Suppressor macrophage treated with lipopolysaccharide for 4 hours (primary cell): ENCODE data around the gene IZUMO4.

Experiments used
- DNase-seq: peaks from one replicate; pipeline ENCODE4 v3.0.0-alpha.2; 2020

The IZUMO4 gene

GRCh38 chr19:2059422-2060201 is 37.1 kb upstream of the IZUMO4 start:
- no peak for DNase-seq

GRCh38 chr19:2060884-2061494 is 35.7 kb upstream of the IZUMO4 start:
- peak; percentile 70 for DNase-seq

- DNase-seq: peak; percentile 100
Observed at GRCh38 chr19:2061495-2062388, 35.0 kb upstream of the IZUMO4 start.

DNA sequence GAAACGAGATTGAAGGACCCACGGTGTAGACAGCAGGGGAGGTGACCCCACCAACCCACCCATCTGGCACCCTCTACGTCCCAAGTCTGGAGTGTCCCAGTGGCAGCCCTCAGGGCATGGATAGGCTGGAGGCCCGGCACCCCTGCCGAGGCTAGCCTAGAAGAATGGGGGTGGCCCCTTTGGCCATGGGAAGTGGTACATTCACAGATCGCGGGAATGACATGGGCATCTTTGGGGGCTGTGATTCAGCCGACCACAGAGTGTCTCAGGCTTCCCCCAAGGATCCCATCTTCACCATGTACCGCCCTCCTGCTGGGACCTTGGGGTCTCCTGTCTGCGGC is 34.4 kb upstream of the IZUMO4 start:
- DNase-seq: no peak

- no peak for DNase-seq
Observed at GRCh38 chr19:2062770-2063169, 33.9 kb upstream of the IZUMO4 start.

GRCh38 chr19:2063824-2064223 is 32.9 kb upstream of the IZUMO4 start:
- DNase-seq: no peak

- no peak for DNase-seq
Observed at GRCh38 chr19:2064395-2064787, 32.3 kb upstream of the IZUMO4 start.

GRCh38 chr19:2064788-2065524 is 31.8 kb upstream of the IZUMO4 start:
- no peak for DNase-seq

DNA sequence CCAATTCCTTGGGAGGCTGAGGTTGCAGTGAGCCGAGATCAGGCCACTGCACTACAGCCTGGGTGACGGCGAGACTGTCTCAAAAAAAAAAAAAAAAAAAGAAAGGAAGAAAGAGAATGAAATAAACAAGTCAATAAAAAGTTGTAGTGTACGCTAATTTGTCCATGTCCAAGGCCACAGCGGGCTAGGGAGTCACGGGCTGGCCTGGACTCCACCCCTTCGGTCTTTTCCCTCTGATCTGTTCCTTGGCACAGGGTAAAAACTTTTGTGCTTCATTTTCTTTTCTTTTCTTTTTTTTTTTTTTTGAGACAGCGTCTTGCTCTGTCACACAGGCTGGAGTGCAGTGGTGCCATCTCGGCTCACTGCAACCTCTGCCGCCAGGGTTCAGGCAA is 26.3 kb upstream of the IZUMO4 start:
- no peak for DNase-seq

- DNase-seq: no peak
Observed at GRCh38 chr19:2070986-2071673, 25.6 kb upstream of the IZUMO4 start.

GRCh38 chr19:2072757-2073551 is 23.8 kb upstream of the IZUMO4 start:
- no peak for DNase-seq

- no peak for DNase-seq
Observed at GRCh38 chr19:2076526-2076944, 20.2 kb upstream of the IZUMO4 start.

DNA sequence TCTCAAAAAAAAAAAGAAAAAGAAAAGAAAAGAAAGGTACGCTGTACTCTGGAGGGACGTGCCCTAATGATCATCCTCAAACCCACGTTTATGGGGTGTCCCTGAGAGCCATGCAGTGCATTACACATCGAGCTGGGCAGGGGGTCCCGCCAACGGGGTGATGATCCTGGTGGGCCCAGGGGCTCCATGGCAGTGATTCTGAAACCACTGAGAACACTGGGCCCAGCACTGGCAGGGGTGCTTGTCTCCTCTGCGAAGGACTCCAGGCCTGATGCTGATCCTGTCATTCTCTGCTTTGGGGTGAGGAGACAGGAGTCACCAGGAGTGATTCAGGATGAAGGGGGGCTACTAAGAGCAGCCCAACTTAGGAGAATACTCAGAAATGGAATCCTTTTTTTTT is 19.3 kb upstream of the IZUMO4 start:
- DNase-seq: no peak

DNA sequence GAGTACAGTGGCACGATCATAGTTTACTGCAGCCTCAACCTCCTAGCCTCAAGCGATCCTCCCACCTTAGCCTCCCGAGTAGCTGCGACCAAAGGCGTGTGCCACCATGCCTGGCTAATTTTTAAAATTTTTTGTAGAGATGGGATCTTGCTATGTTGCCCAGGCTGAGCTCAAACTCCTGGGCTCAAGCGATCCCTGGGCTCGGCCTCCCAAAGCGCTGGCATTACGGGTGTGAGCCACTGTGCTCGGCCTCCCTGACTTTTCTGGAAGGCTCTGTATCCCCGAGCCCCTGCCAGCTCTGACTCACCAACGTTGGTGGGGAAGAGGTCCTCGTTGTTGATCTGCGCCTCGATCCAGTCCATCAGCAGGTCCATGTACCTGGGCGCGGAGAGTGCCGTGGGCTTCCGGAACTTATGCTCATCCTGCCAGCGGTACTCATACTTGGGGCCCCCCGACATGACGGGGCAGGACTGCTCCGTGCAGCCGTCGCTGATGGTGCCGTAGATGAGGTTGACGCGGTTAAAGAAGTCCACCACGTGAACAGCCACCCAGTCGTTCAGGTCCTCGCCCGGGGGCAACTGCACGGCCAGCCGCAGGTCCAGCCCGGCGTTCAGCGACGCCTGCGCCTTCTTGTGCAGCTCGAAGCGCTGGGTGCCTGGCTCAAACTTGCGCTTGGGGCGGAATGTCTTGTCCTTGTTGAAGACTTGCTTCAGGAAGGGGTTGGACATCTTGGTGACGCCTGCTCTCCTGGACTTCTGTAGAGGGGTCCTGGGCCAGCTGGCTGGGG is 18.7 kb upstream of the IZUMO4 start:
- no peak for DNase-seq

DNA sequence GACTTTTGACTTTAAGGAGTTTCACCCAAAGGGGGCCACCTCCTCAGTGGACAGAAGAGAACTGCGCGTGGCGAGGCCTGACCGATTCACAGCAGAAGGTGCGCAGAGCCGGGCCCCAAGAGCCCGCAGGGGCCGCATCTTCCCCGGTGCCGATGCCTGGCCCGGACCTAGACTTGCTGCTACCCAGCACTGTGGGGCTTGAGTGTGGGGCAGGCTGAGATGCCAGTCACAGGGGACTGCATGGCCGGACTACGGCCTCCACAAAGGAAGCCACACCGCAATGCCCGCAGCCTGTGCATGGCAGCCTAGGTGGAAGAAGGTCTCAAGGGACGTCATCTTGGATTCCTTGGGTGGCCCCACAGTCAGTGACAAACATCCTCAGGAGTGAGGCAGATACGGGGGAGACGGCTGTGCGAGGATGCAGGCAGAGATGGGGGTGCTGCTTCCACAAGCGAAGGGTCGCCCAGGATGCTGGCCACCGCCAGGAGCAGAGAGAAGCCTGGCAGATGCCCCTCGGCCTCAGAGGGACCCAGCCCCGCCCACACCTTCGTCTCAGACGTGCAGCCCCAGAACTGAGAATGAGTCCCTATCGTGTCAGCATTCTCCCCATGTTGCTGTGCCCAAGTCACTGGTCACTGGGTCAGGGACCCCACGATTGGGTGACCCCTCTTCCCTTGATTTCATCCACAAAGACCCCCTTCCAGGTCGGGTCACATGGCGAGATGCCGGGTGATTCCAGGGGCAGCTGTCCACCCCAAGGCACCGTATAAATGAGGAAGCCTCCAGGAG is 17.4 kb upstream of the IZUMO4 start:
- no peak for DNase-seq

DNA sequence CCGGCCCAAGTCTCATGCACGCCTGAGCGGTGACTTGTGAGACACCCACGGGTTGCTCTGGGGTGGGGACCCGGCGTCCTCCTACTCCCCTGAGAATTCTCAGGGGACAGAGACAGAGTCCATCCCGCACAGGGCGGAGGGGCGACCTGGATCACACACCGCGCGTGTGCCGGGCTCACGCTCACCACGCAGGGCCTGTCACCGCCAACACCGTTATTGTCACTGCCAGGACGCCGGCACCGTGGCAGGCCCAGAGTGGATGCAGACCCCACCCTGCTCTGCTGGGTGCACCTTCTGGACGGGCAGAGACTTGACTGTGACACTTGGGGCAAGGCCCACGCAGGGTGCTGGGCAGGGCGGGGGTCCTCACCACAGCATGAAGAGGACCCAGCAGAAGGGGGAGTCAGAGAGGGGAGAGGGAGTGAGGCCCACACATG is 16.8 kb upstream of the IZUMO4 start:
- no peak for DNase-seq

DNA sequence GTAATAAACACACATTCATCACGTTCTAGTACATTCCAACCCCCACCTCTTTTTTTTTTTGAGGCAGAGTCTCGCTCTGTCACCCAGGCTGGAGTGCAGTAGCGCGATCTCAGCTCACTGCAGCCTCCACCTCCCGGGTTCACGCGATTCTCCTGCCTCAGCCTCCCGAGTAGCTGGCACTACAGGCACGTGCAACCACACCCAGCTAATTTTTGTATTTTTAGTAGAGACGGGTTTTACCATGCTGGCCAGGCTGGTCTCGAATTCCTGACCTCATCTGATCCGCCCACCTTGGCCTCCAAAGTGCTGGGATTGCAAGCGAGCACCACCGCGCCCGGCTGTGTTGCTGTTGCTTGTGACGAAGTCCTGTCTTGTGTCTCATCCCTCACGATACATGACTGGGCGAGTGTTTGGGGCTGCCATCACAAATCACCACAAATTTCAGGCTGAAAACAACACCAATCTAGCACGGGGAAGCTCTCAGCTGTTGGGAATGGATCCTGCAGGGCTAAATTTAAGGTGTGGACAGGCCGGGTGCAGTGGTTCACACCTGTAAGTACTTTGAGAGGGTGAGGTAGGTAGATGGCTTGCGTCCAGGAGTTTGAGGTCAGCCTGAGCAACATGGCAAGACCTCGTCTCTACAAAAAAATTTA is 16.3 kb upstream of the IZUMO4 start:
- no peak for DNase-seq

GRCh38 chr19:2081873-2082810 is 14.6 kb upstream of the IZUMO4 start:
- DNase-seq: peak; percentile 76
